Stimulated activated CD4-positive, alpha-beta T cell treated with anti-CD3 and anti-CD28 coated beads, Interleukin-1b, Interleukin-23, amount 100 ng/mL, for 48 hours (primary cell): Measurements from ENCODE around the gene TXLNA.

ENCODE experiments used
- DNase-seq: peaks from one replicate; pipeline ENCODE4 v3.0.0-alpha.2; 2020

Gene TXLNA

GRCh38 chr1:32186077-32186476, 6.6 kb downstream of the TXLNA start:
- DNase-seq: no peak

GRCh38 chr1:32186491-32186890, 7.0 kb downstream of the TXLNA start:
- no peak for DNase-seq

- no peak for DNase-seq
These were observed 8.4 kb downstream of the TXLNA start for GRCh38 chr1:32187850-32188249.

- no peak for DNase-seq
These were observed 12.9 kb downstream of the TXLNA start for GRCh38 chr1:32192220-32192948.

- no peak for DNase-seq
These were observed 15.5 kb downstream of the TXLNA start for GRCh38 chr1:32194984-32195383.

- DNase-seq: no peak
These were observed 16.1 kb downstream of the TXLNA start for GRCh38 chr1:32195531-32195930.

GRCh38 chr1:32195972-32196823, 16.7 kb downstream of the TXLNA start:
- no peak for DNase-seq

GRCh38 chr1:32197074-32197473, 17.6 kb downstream of the TXLNA start:
- DNase-seq: no peak

- no peak for DNase-seq
These were observed 18.4 kb downstream of the TXLNA start for GRCh38 chr1:32197837-32198236.

GRCh38 chr1:32198237-32199042, 19.0 kb downstream of the TXLNA start:
- no peak for DNase-seq

GRCh38 chr1:32199043-32199716, 19.7 kb downstream of the TXLNA start:
- DNase-seq: no peak

GRCh38 chr1:32199717-32200072, 20.2 kb downstream of the TXLNA start:
- no peak for DNase-seq

GRCh38 chr1:32200226-32201010, 20.9 kb downstream of the TXLNA start, which contains the start of gene CCDC28B:
CCDC28B (plus strand) TSS chr1:32200595; CDS start chr1:32201936, 1,341 bp downstream.
- DNase-seq: peak; percentile 41

GRCh38 chr1:32201011-32201855, 21.8 kb downstream of the TXLNA start:
- DNase-seq: peak; percentile 70

GRCh38 chr1:32204943-32205361, 25.5 kb downstream of the TXLNA start:
- no peak for DNase-seq

- peak; percentile 84 for DNase-seq
These were observed 26.2 kb downstream of the TXLNA start, which contains the start of gene IQCC for GRCh38 chr1:32205401-32206370. IQCC (plus strand) TSS chr1:32205671; CDS start chr1:32205682, 11 bp downstream.

- DNase-seq: no peak
These were observed 29.0 kb downstream of the TXLNA start for GRCh38 chr1:32208469-32208868.

- no peak for DNase-seq
These were observed 29.4 kb downstream of the TXLNA start, which contains the start of gene DCDC2B for GRCh38 chr1:32208891-32209328. DCDC2B (plus strand) TSS chr1:32209089; CDS start chr1:32209094, 5 bp downstream.
